ENCODE data around the gene PCBP4. TPM values are rescaled to one million over a fixed set of nuclear protein-coding genes. Genes with fewer than 3 reads are reported as not detected.

The PCBP4 gene
- total RNA-seq = 35.6 and 62.8 TPM in 2 replicates

GRCh38 chr3:51967384-51968169 is at the start of gene PCBP4:
Gene PCBP4, minus strand, starts transcription at chr3:51967454. Its CDS starts 6,214 bp downstream, at chr3:51961240.

GRCh38 chr3:51995346-51996163 is 28.3 kb upstream of the PCBP4 start, which contains the start of gene RPL29:
Gene RPL29, minus strand, starts transcription at chr3:51995895. Its CDS starts 434 bp downstream, at chr3:51995461.

DNA sequence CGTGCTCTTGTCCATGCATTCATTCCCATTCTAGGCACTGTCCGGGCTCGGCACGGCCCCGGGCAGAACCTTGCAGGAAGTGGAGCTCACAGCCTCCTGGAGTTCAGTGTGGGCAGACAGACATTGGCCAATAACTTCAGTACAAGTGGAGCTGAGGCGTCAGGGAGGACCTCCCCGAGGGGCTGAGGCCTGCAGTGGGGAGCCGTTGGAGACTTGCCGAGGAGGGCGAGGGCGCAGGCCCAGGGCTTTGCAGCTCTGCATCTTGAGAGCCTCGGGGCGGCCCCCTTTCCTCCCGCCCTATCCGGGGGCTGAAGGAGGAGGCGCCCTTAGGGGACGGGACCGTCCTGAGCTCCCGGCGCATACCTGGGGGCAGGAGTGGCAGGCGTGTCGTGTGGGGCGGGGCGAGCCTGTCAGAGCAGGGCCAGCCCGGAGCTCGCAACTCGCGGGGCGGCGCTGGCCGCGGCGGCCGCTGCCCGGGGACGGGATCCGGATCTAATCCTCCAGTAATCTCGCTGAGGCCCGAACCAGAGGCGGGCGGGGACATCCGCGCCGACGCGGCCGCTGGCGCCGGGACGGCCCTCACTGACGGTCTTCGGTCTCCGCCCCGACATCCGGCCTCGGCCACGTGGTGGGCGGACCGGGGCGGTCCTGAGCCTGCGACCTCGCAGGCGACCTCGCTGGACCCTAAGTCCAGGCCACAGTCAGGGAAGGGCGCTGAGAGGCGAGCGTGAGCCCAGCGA is 15.8 kb upstream of the PCBP4 start, which contains the start of gene ACY1:
TSS of gene ACY1 (plus strand) at position 698 of the 740 bp plus-strand sequence. CDS start 530 bp downstream, outside the sequence.

GRCh38 chr3:51974963-51975851 is 8.0 kb upstream of the PCBP4 start, which contains the start of gene ABHD14A:
Gene ABHD14A, plus strand, starts transcription at chr3:51975064. Its CDS starts 72 bp downstream, at chr3:51975136.

GRCh38 chr3:51955175-51955892 is 11.9 kb downstream of the PCBP4 start, which contains the start of gene GPR62:
Gene GPR62, plus strand, starts transcription at chr3:51955381. Its CDS starts 272 bp downstream, at chr3:51955653.

GRCh38 chr3:51941798-51942602 is 25.3 kb downstream of the PCBP4 start, which contains the start of the genes PARP3 and RRP9:
Gene PARP3, plus strand, starts transcription at chr3:51942363. Its CDS starts 993 bp downstream, at chr3:51943356.
Gene RRP9, minus strand, starts transcription at chr3:51941904. Its CDS starts 37 bp downstream, at chr3:51941867.

Other genes with a start within 250 kb of the PCBP4 start
- gene IQCF6, start 188.2 kb downstream of the PCBP4 start, total RNA-seq = not detected in 2 replicates
- not detected in 2 replicates for gene IQCF2, start 105.8 kb downstream of the PCBP4 start, total RNA-seq
- not detected in 2 replicates for gene IQCF5, start 91.9 kb downstream of the PCBP4 start, total RNA-seq
- gene IQCF1, start 64.1 kb downstream of the PCBP4 start, total RNA-seq = not detected in 2 replicates
- gene RRP9, start 25.6 kb downstream of the PCBP4 start, total RNA-seq = 16.6 and 27.6 TPM in 2 replicates
- 23.8 and 38.6 TPM in 2 replicates for gene PARP3, start 25.1 kb downstream of the PCBP4 start, total RNA-seq
- gene GPR62, start 12.1 kb downstream of the PCBP4 start, total RNA-seq = 0.07 TPM in 1 of 2 replicates, not detected in the other
- gene ABHD14B, start 6.6 kb upstream of the PCBP4 start, total RNA-seq = 29.6 and 35.1 TPM in 2 replicates
- gene ABHD14A, start 7.6 kb upstream of the PCBP4 start, total RNA-seq = 14.7 and 18.2 TPM in 2 replicates
- 33.5 and 39.6 TPM in 2 replicates for gene ACY1, start 16.1 kb upstream of the PCBP4 start, total RNA-seq
- gene RPL29, start 28.4 kb upstream of the PCBP4 start, total RNA-seq = 590 and 640 TPM in 2 replicates
- gene DUSP7, start 89.1 kb upstream of the PCBP4 start, total RNA-seq = 11.1 and 17.5 TPM in 2 replicates
- 5.4 and 7.4 TPM in 2 replicates for gene POC1A, start 187.0 kb upstream of the PCBP4 start, total RNA-seq
- 24.9 and 40.3 TPM in 2 replicates for gene ALAS1, start 230.7 kb upstream of the PCBP4 start, total RNA-seq